Panc1 (cell line): ENCODE results near the gene TMC5. TPM values are rescaled to one million over a fixed set of nuclear protein-coding genes. Genes with fewer than 3 reads are reported as not detected.

Source experiments
- ATAC-seq: fragments of 200-7000 bp; cut with Tn5 transposase; 2 replicates; pipeline ENCODE4 v1.9.1; 2020; ENCODE audit warnings: mild to moderate bottlenecking, moderate library complexity
- BruUV-seq: library from RNA; stranded (reverse); fragments of 400-500 nt; replicated peaks from 2 replicates; lab custom pipeline; 2021; lab: Mats Ljungman, UMichigan
- CTCF ChIA-PET: fragments of 300-600 bp; sonication (Branson Sonifier 250); formaldehyde crosslinking; loops from one replicate; lab custom pipeline; 2022; ENCODE audit warnings: antibody characterized with exemption; lab: Charles Lee
- POLR2A ChIA-PET: fragments of 300-600 bp; sonication (Branson Sonifier 250); formaldehyde crosslinking; loops from one replicate; lab custom pipeline; 2022; ENCODE audit warnings: antibody characterized with exemption; lab: Charles Lee
- DNase-seq: peaks from one replicate; pipeline ENCODE4 v3.0.0-alpha.2; 2010; ENCODE audit warnings: low read depth, low spot score
- H3K27ac ChIP-seq: 2 replicates; pipeline ENCODE4 v1.5.1; 2011; ENCODE audit warnings: mild to moderate bottlenecking, low read length, inconsistent platforms
- H3K27me3 ChIP-seq: fragments of 200-500 bp; sonication (Bioruptor generic); 2 replicates; pipeline ENCODE4 v1.6.0; 2014; ENCODE audit warnings: low read length, inconsistent platforms; ENCODE audit not compliant: control insufficient read depth, insufficient read depth
- H3K36me3 ChIP-seq: fragments of 200-500 bp; sonication (Bioruptor generic); 2 replicates; pipeline ENCODE4 v1.5.1; 2014; ENCODE audit warnings: inconsistent platforms, mild to moderate bottlenecking, low read length, moderate library complexity; ENCODE audit not compliant: control insufficient read depth, insufficient read depth
- H3K4me1 ChIP-seq: 2 replicates; pipeline ENCODE4 v1.5.1; 2011; ENCODE audit warnings: inconsistent platforms, mild to moderate bottlenecking, low read length, moderate library complexity; ENCODE audit not compliant: control insufficient read depth, insufficient read depth
- H3K4me3 ChIP-seq, 2 experiments: 2 replicates each; pipeline ENCODE4 v1.5.1; 2011 to 2012; ENCODE audit warnings: low read depth in 2 of 2, low read length in 2 of 2, mild to moderate bottlenecking in 2 of 2, inconsistent platforms in 1 of 2, moderate library complexity in 1 of 2
- H3K9me3 ChIP-seq: fragments of 200-500 bp; sonication (Bioruptor generic); 2 replicates; pipeline ENCODE4 v1.5.1; 2014; ENCODE audit warnings: low read depth, mild to moderate bottlenecking, inconsistent platforms, low read length, moderate library complexity; ENCODE audit not compliant: control insufficient read depth, insufficient read depth
- CTCF ChIP-seq: fragments of 450-650 bp; IDR thresholded peaks from 2 replicates; pipeline ENCODE4 v1.5.1; 2017; ENCODE audit warnings: mild to moderate bottlenecking
- POLR2AphosphoS5 ChIP-seq: IDR thresholded peaks from 2 replicates; pipeline ENCODE4 v1.6.1; 2012; ENCODE audit warnings: mild to moderate bottlenecking, low read depth, low read length, moderate library complexity
- REST ChIP-seq, 2 experiments: IDR thresholded peaks; 2 replicates each; pipeline ENCODE4 v1.6.1; 2011 to 2012; ENCODE audit warnings: low read depth in 2 of 2, control low read depth in 1 of 2, low read length in 1 of 2, mild to moderate bottlenecking in 1 of 2, moderate library complexity in 1 of 2; ENCODE audit not compliant: insufficient read depth in 1 of 2
- SIN3A ChIP-seq: IDR thresholded peaks from 2 replicates; pipeline ENCODE4 v1.6.1; 2012; ENCODE audit warnings: low read depth, mild to moderate bottlenecking, low read length, moderate library complexity, borderline replicate concordance; ENCODE audit not compliant: insufficient read depth
- TCF7L2 ChIP-seq: IDR thresholded peaks from 2 replicates; pipeline ENCODE4 v1.6.1; 2011; ENCODE audit warnings: mild to moderate bottlenecking, low read depth, low read length, inconsistent platforms
- in situ Hi-C: cut with HindIII; loops from 2 replicates; pipeline ENCODE4 v1.10.0; 2016; ENCODE audit warnings: low sequenced_read_pairs, low pct_unique_long_range_greater_than_20kb
- intact Hi-C: fragments of 100-400 bp; cut with micrococcal nuclease; formaldehyde crosslinking; loops from one replicate; pipeline ENCODE4 v1.10.0; 2022; ENCODE audit not compliant: unreplicated experiment
- total RNA-seq: library from RNA; stranded (reverse); gene quantifications from one replicate; pipeline ENCODE4 v1.2.1, GENCODE V29; 2021; ENCODE audit not compliant: unreplicated experiment

The TMC5 gene
- total RNA-seq, 1 experiment from 2014 or later: 1.4 TPM

GRCh38 chr16:19502395-19503131, 84.9 kb downstream of the TMC5 start:
- CTCF ChIA-PET: interaction anchor here (0.5 to 2.5 kb wide), 13 partner anchors 9 to 416 kb away, joined by 3 to 24 read pairs (median 5); partner anchors contain the start of gene TMC5
- in situ Hi-C loops: no loop called here
- Histone ChIP-seq H3K27me3 (no peaks in the 10 kb centered on the region), H3K36me3 (peaks cover 25% of the 10 kb centered on the region), H3K4me1 (no peaks in the 10 kb centered on the region), H3K27ac (no peak overlapping the region), H3K9me3 (no peaks in the 10 kb centered on the region), H3K4me3 (no peak overlapping the region)
- POLR2A ChIA-PET: no interaction called here
- peak; percentile 93 for TF ChIP-seq CTCF
- no peak for TF ChIP-seq POLR2AphosphoS5
- peak; percentile 89 for ATAC-seq
- BruUV-seq: no TSS peak
- DNase-seq: peak; percentile 70
- intact Hi-C loops: loop anchor here (1.0 to 10.0 kb wide), 2 partner anchors 113 to 418 kb away; no protein-coding TSS in a partner anchor

GRCh38 chr16:19503461-19504075, 85.9 kb downstream of the TMC5 start:
- CTCF ChIA-PET: interaction anchor here (1.2 to 2.5 kb wide), 5 partner anchors 86 to 417 kb away, joined by 4 to 24 read pairs (median 7); partner anchors contain the start of gene TMC5
- Histone ChIP-seq H3K27ac (no peak overlapping the region), H3K36me3 (peaks cover 25% of the 10 kb centered on the region), H3K4me3 (no peak overlapping the region), H3K27me3 (no peaks in the 10 kb centered on the region), H3K4me1 (no peaks in the 10 kb centered on the region), H3K9me3 (no peaks in the 10 kb centered on the region)
- BruUV-seq: no TSS peak
- in situ Hi-C loops (no loop called here), intact Hi-C loops (loop anchor here (10.0 kb wide), 1 partner anchor 419 kb away; no protein-coding TSS in a partner anchor)
- POLR2A ChIA-PET: interaction anchor here (0.6 to 0.7 kb wide), 2 partner anchors 363 to 1217 kb away, joined by 3 read pairs; no protein-coding TSS in a partner anchor
- no peak for TF ChIP-seq REST (IDR thresholded peaks at IDR 0.05; ENCODE audit: insufficient read depth in 1 of 2, low read depth in 2 of 2, low read length in 1 of 2)
- no peak for TF ChIP-seq POLR2AphosphoS5
- no peak for TF ChIP-seq TCF7L2
- TF ChIP-seq CTCF: no peak
- no peak for TF ChIP-seq SIN3A
- ATAC-seq (0 out of 2 replicates have a peak, but pooled peaks have one; percentile 21), DNase-seq (no peak)
